Measurements from ENCODE around the gene GIT2. TPM values are rescaled to one million over a fixed set of nuclear protein-coding genes. Genes with fewer than 3 reads are reported as not detected.

The GIT2 gene
- total and polyA plus RNA-seq, 10 of the 15 experiments (the other 5 are each of a cell fraction or from before 2014, with no cell fraction given), result 9.1 to 49.9 (median 43.9) TPM

GRCh38 chr12:109900752-109901580, 95.2 kb downstream of the GIT2 start:
- peaks cover 22% of the 10 kb centered on the region for H3K79me2 ChIP-seq (ENCODE audit: control insufficient read depth, insufficient read depth, low read length)
- H3K9ac ChIP-seq (ENCODE audit: control insufficient read depth, insufficient read depth, low read length), result peak overlapping the region; percentile 78
- peak overlapping the region; percentile 93 for H3K4me3 ChIP-seq
- ChIA-PET CTCF (interaction anchor here (0.8 to 2.1 kb wide), 7 partner anchors 12 to 56 kb away, joined by 3 to 14 read pairs (median 5); no protein-coding TSS in a partner anchor), POLR2A (interaction anchor here (0.8 to 1.2 kb wide), 4 partner anchors 9 to 56 kb away, joined by 3 to 4 read pairs (median 3); no protein-coding TSS in a partner anchor), RAD21 (ENCODE audit: unreplicated experiment) (interaction anchor here (0.7 to 1.5 kb wide), 8 partner anchors 12 to 530 kb away, joined by 3 to 4 read pairs (median 4); no protein-coding TSS in a partner anchor), SMC1A (ENCODE audit: uncharacterized antibody, unreplicated experiment) (interaction anchor here (0.7 to 1.9 kb wide), 4 partner anchors 9 to 41 kb away, joined by 3 to 6 read pairs (median 4); no protein-coding TSS in a partner anchor)
- H2AFZ ChIP-seq (ENCODE audit: control insufficient read depth, low read depth, low read length), result peak overlapping the region; percentile 95
- intact Hi-C loops (cut with micrococcal nuclease; ENCODE audit: unreplicated experiment), result no loop called here
- 9% methylated on average over 16 of the region's 16 CpGs for WGBS (ENCODE audit: insufficient coverage, insufficient replicate concordance, low lambda C conversion rate, missing lambda C conversion rate)
- ATAC-seq (peak; percentile 58), DNase-seq (ENCODE audit: low read depth, low spot score) (no peak), FAIRE-seq (peak; percentile 13)
- H3K27ac ChIP-seq (ENCODE audit: control insufficient read depth, insufficient read depth), result peak overlapping the region; percentile 68
- no peaks in the 10 kb centered on the region for H3K4me1 ChIP-seq (ENCODE audit: control insufficient read depth, insufficient read depth, low read length)
- BruUV-seq (replicated peaks), result no TSS peak
- H3K27me3 ChIP-seq (replicated peaks in 1 of 2; ENCODE audit: control insufficient read depth in 2 of 2, insufficient read depth in 2 of 2, low read length in 1 of 2), result no peaks in the 10 kb centered on the region
- peak overlapping the region; percentile 85 for H3K4me2 ChIP-seq (ENCODE audit: control insufficient read depth, insufficient read depth)
- H3K9me3 ChIP-seq (replicated peaks; ENCODE audit: control insufficient read depth, insufficient read depth, low read length), result no peaks in the 10 kb centered on the region
- no peaks in the 10 kb centered on the region for H4K20me1 ChIP-seq (ENCODE audit: control insufficient read depth, insufficient read depth)
- H3K36me3 ChIP-seq (ENCODE audit: control insufficient read depth in 2 of 2, insufficient read depth in 2 of 2, low read length in 1 of 2), result peaks cover 13 to 15% of the 10 kb centered on the region in 2 experiments; a peak in 3 of 4 replicates
- in situ Hi-C loops (cut with MboI), result no loop called here
- no peak for TF ChIP-seq MEF2A (IDR thresholded peaks at IDR 0.05; ENCODE audit: insufficient read depth, low read depth, low read length)
- no peak for TF ChIP-seq YBX1 (IDR thresholded peaks at IDR 0.05)
- no peak for TF ChIP-seq ETV6 (conservative IDR thresholded peaks at IDR 0.05 in 1 of 2, IDR thresholded peaks at IDR 0.05 in 1 of 2; ENCODE audit: borderline replicate concordance in 1 of 2, low read depth in 1 of 2)
- TF ChIP-seq BCL11A (IDR thresholded peaks at IDR 0.05; ENCODE audit: low read depth, low read length), result no peak
- TF ChIP-seq STAT3 (IDR thresholded peaks at IDR 0.05; ENCODE audit: low read depth, low read length), result no peak
- TF ChIP-seq FOS (IDR thresholded peaks at IDR 0.05; ENCODE audit: borderline replicate concordance, extremely low read depth, insufficient read length), result no peak
- no peak for TF ChIP-seq NFYA (IDR thresholded peaks at IDR 0.05; ENCODE audit: borderline replicate concordance, low read depth, low read length)
- no peak for TF ChIP-seq POLR2AphosphoS2 (IDR thresholded peaks at IDR 0.05; ENCODE audit: low read depth, low read length)
- TF ChIP-seq ATF7 (IDR thresholded peaks at IDR 0.05; ENCODE audit: low read depth), result no peak
- TF ChIP-seq SMAD5 (IDR thresholded peaks at IDR 0.05; ENCODE audit: low read depth), result no peak
- no peak for TF ChIP-seq PBX3 (IDR thresholded peaks at IDR 0.05; ENCODE audit: insufficient replicate concordance, low read depth, low read length)
- no peak for TF ChIP-seq ZNF622 (IDR thresholded peaks at IDR 0.05)
- no peak for TF ChIP-seq IRF5 (IDR thresholded peaks at IDR 0.05; ENCODE audit: borderline replicate concordance)
- TF ChIP-seq MYC (IDR thresholded peaks at IDR 0.05; ENCODE audit: insufficient read depth, insufficient read length, insufficient replicate concordance, low read length, severe bottlenecking), result no peak
- TF ChIP-seq, protein P1, sequence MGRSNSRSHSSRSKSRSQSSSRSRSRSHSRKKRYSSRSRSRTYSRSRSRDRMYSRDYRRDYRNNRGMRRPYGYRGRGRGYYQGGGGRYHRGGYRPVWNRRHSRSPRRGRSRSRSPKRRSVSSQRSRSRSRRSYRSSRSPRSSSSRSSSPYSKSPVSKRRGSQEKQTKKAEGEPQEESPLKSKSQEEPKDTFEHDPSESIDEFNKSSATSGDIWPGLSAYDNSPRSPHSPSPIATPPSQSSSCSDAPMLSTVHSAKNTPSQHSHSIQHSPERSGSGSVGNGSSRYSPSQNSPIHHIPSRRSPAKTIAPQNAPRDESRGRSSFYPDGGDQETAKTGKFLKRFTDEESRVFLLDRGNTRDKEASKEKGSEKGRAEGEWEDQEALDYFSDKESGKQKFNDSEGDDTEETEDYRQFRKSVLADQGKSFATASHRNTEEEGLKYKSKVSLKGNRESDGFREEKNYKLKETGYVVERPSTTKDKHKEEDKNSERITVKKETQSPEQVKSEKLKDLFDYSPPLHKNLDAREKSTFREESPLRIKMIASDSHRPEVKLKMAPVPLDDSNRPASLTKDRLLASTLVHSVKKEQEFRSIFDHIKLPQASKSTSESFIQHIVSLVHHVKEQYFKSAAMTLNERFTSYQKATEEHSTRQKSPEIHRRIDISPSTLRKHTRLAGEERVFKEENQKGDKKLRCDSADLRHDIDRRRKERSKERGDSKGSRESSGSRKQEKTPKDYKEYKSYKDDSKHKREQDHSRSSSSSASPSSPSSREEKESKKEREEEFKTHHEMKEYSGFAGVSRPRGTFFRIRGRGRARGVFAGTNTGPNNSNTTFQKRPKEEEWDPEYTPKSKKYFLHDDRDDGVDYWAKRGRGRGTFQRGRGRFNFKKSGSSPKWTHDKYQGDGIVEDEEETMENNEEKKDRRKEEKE (IDR thresholded peaks at IDR 0.05), result no peak
- no peak for TF ChIP-seq JUND (IDR thresholded peaks at IDR 0.05; ENCODE audit: low read depth, low read length)
- no peak for TF ChIP-seq EED (IDR thresholded peaks at IDR 0.05; ENCODE audit: low read depth)
- no peak for TF ChIP-seq KAT2A (conservative IDR thresholded peaks at IDR 0.05; ENCODE audit: control insufficient read depth, low read depth, low read length)
